ENCODE results near the gene SMIM11. TPM values are rescaled to one million over a fixed set of nuclear protein-coding genes. Genes with fewer than 3 reads are reported as not detected.

Gene SMIM11
- total and polyA plus RNA-seq, 2 of the 8 experiments (the other 6 are each of a cell fraction or from before 2014, with no cell fraction given), result 1.0 to 3.2 TPM

- no peak overlapping the region for H4K5ac ChIP-seq (ENCODE audit: insufficient read length, low read depth, low read length)
- no peaks in the 10 kb centered on the region for H3K79me2 ChIP-seq (ENCODE audit: control insufficient read depth in 1 of 2, insufficient read depth in 2 of 2, low read length in 2 of 2)
- H3K79me1 ChIP-seq (ENCODE audit: low read depth, low read length), result no peaks in the 10 kb centered on the region
- H4K8ac ChIP-seq (ENCODE audit: extremely low read depth, insufficient read depth, low read length), result no peak overlapping the region
- no peak overlapping the region for H2AFZ ChIP-seq (ENCODE audit: low read length)
- H3K9me3 ChIP-seq (ENCODE audit: insufficient read depth in 2 of 2, low read depth in 1 of 2, low read length in 1 of 2), result no peaks in the 10 kb centered on the region
- H2BK12ac ChIP-seq (ENCODE audit: low read depth, low read length), result no peak overlapping the region
- H2BK120ac ChIP-seq (replicated peaks; ENCODE audit: low read depth, low read length), result no peak overlapping the region
- no peak overlapping the region for H3K4ac ChIP-seq (replicated peaks; ENCODE audit: insufficient read length, low read depth, low read length)
- TF ChIP-seq SRF (IDR thresholded peaks at IDR 0.05; ENCODE audit: low read depth, low read length) (no peak), SP1 (IDR thresholded peaks at IDR 0.05; ENCODE audit: low read depth, low read length) (no peak)
- no peak overlapping the region for H3K14ac ChIP-seq (ENCODE audit: insufficient read length)
- no peaks in the 10 kb centered on the region for H3K27me3 ChIP-seq (replicated peaks in 1 of 4; ENCODE audit: control insufficient read depth in 3 of 4, extremely low read depth in 1 of 4, insufficient read depth in 3 of 4, low read length in 3 of 4)
- no peak overlapping the region for H3K4me3 ChIP-seq (ENCODE audit: extremely low read depth in 1 of 4, insufficient read depth in 2 of 4, low read depth in 3 of 4, low read length in 4 of 4)
- ChIA-PET CTCF (ENCODE audit: partially characterized antibody) (interaction anchor here (0.7 to 10.4 kb wide), 5 partner anchors 9 to 424 kb away, joined by 3 to 119 read pairs (median 3); no protein-coding TSS in a partner anchor), POLR2A (ENCODE audit: partially characterized antibody) (no interaction called here)
- H3K18ac ChIP-seq (ENCODE audit: extremely low read depth, low read length), result no peak overlapping the region
- H3K23ac ChIP-seq (ENCODE audit: insufficient read length), result no peak overlapping the region
- H2AK5ac ChIP-seq (ENCODE audit: low read depth, low read length), result no peak overlapping the region
- FAIRE-seq, result no peak
- H3K27ac ChIP-seq (ENCODE audit: low read depth, low read length), result no peak overlapping the region
- H3K56ac ChIP-seq (replicated peaks; ENCODE audit: insufficient read length, low read depth, low read length), result no peak overlapping the region
- H3K23me2 ChIP-seq (ENCODE audit: low read depth, low read length), result no peaks in the 10 kb centered on the region; the same call in 1 of the 2 replicates
- WGBS, 2 experiments (ENCODE audit: extremely low coverage in 1 of 2, insufficient coverage in 1 of 2, insufficient read length in 1 of 2, insufficient replicate concordance in 2 of 2, low coverage in 1 of 2, low lambda C conversion rate in 2 of 2, missing lambda C conversion rate in 1 of 2), result 85% methylated on average over 15 of the region's 15 CpGs; no CpG with 5 or more reads in 1 of the 2 experiments
- H4K20me1 ChIP-seq (replicated peaks in 1 of 2; ENCODE audit: control insufficient read depth in 1 of 2, insufficient read depth in 2 of 2, low read length in 2 of 2), result no peaks in the 10 kb centered on the region
- H3K36me3 ChIP-seq (ENCODE audit: control insufficient read depth in 2 of 4, insufficient read depth in 4 of 4, low read length in 3 of 4), result no peaks in the 10 kb centered on the region
- H2BK5ac ChIP-seq (ENCODE audit: low read depth, low read length), result no peak overlapping the region
- DNase-seq (ENCODE audit: low read depth in 1 of 2, low spot score in 2 of 2), result no peak
- no peak overlapping the region for H4K91ac ChIP-seq (replicated peaks; ENCODE audit: insufficient read length, low read length)
- no peak overlapping the region for H2BK20ac ChIP-seq (ENCODE audit: low read length)
- H3K4me1 ChIP-seq (replicated peaks in 1 of 4; ENCODE audit: control insufficient read depth in 3 of 4, insufficient read depth in 4 of 4, low read length in 3 of 4), result no peaks in the 10 kb centered on the region
- no peak overlapping the region for H3K4me2 ChIP-seq (ENCODE audit: insufficient read depth in 1 of 2, low read depth in 2 of 2, low read length in 2 of 2)
- H2BK15ac ChIP-seq (ENCODE audit: low read length), result no peak overlapping the region
- H3K9ac ChIP-seq (replicated peaks in 1 of 4; ENCODE audit: extremely low read depth in 1 of 4, low read depth in 3 of 4, low read length in 3 of 4), result no peak overlapping the region
These were observed 30.0 kb upstream of the SMIM11 start for GRCh38 chr21:34345091-34345871.

Measured in H1 (cell line).